HepG2 (cell line): Measurements from ENCODE around the gene GNL3. TPM values are rescaled to one million over a fixed set of nuclear protein-coding genes. Genes with fewer than 3 reads are reported as not detected.

Source experiments
- DDIT3 ChIP-seq: sonication (generic); formaldehyde crosslinking; IDR thresholded peaks from 2 replicates; pipeline ENCODE4 v1.4.0; 2020; ENCODE audit warnings: mild to moderate bottlenecking, missing genetic modification reagents
- HBP1 ChIP-seq: IDR thresholded peaks from 2 replicates; pipeline ENCODE4 v1.6.1; 2016; ENCODE audit warnings: low read depth, control low read depth
- LRRFIP1 ChIP-seq: sonication (generic); formaldehyde crosslinking; conservative IDR thresholded peaks from 2 replicates; pipeline ENCODE4 v1.4.0; 2020; ENCODE audit warnings: missing genetic modification reagents
- NFYB ChIP-seq: sonication (generic); formaldehyde crosslinking; IDR thresholded peaks from 2 replicates; pipeline ENCODE4 v1.4.0; 2020; ENCODE audit warnings: missing genetic modification reagents
- NR3C1 ChIP-seq: sonication (generic); formaldehyde crosslinking; IDR thresholded peaks from 2 replicates; pipeline ENCODE4 v1.4.0; 2020; ENCODE audit warnings: missing genetic modification reagents
- POLR2A ChIP-seq, 2 experiments: IDR thresholded peaks; 2 replicates each; pipeline ENCODE4 v1.6.1; 2011; ENCODE audit warnings: low read depth in 2 of 2, low read length in 2 of 2, mild to moderate bottlenecking in 1 of 2, moderate library complexity in 1 of 2; ENCODE audit not compliant: insufficient read depth in 1 of 2
- SNAI1 ChIP-seq: sonication (generic); formaldehyde crosslinking; IDR thresholded peaks from 2 replicates; pipeline ENCODE4 v1.5.0; 2020; ENCODE audit warnings: mild to moderate bottlenecking, missing genetic modification reagents, borderline replicate concordance
- ZBTB14 ChIP-seq: sonication (generic); formaldehyde crosslinking; IDR thresholded peaks from 2 replicates; pipeline ENCODE4 v1.4.0; 2020; ENCODE audit warnings: missing genetic modification reagents
- ZBTB39 ChIP-seq: sonication (generic); formaldehyde crosslinking; IDR thresholded peaks from 2 replicates; pipeline ENCODE4 v1.5.0; 2020; ENCODE audit warnings: missing genetic modification reagents
- ZNF138 ChIP-seq: sonication (generic); formaldehyde crosslinking; IDR thresholded peaks from 2 replicates; pipeline ENCODE4 v1.5.0; 2020; ENCODE audit warnings: mild to moderate bottlenecking, low read depth, missing genetic modification reagents
- ZNF18 ChIP-seq: sonication (generic); formaldehyde crosslinking; IDR thresholded peaks from 2 replicates; pipeline ENCODE4 v1.8.0; 2022; ENCODE audit warnings: mild to moderate bottlenecking, missing genetic modification reagents; ENCODE audit not compliant: insufficient replicate concordance
- ZNF354B ChIP-seq: sonication (generic); formaldehyde crosslinking; IDR thresholded peaks from 2 replicates; pipeline ENCODE4 v1.8.0; 2022; ENCODE audit warnings: mild to moderate bottlenecking, missing genetic modification reagents
- ZNF512 ChIP-seq: sonication (generic); formaldehyde crosslinking; IDR thresholded peaks from 2 replicates; pipeline ENCODE4 v1.4.0; 2020; ENCODE audit warnings: mild to moderate bottlenecking, missing genetic modification reagents
- ZNF704 ChIP-seq: sonication (generic); formaldehyde crosslinking; IDR thresholded peaks from 2 replicates; pipeline ENCODE4 v1.8.1; 2023; ENCODE audit warnings: mild to moderate bottlenecking, inconsistent platforms, moderate library complexity, missing genetic modification reagents, borderline replicate concordance
- polyA plus RNA-seq, 8 experiments: library from polyadenylated mRNA; depleted of rRNA in 3 of 8; stranded (reverse) in 7 of 8; unstranded in 1 of 8; fragments of >200 nt; fragmentation: Illumina TruSeq in 4 of 8; extraction: Trizol in 4 of 8; gene quantifications; 2 replicates each; pipeline versions ENCODE4 v1.2.1 to v1.2.3, GENCODE V29; 2011 to 2016; ENCODE audit warnings: low read depth in 4 of 8, missing spikeins in 1 of 8, mixed read lengths in 1 of 8; ENCODE audit not compliant: insufficient read depth in 1 of 8
- total RNA-seq, 5 experiments: library from RNA; depleted of rRNA; stranded (reverse); fragments of >200 nt; fragmentation: Illumina TruSeq; extraction: Trizol; gene quantifications; 2 replicates each; pipeline ENCODE4 v1.2.3, GENCODE V29; 2016; ENCODE audit warnings: low read depth in 1 of 5

GNL3 gene
- total and polyA plus RNA-seq, 2 of the 13 experiments (the other 11 are each of a cell fraction or from before 2014, with no cell fraction given) = 129 to 257 TPM

GRCh38 chr3:52685709-52686691, at the start of gene GNL3, which contains the start of gene PBRM1 (continued):
- TF ChIP-seq DDIT3 (no peak), ZBTB14 (peak; percentile 99), NFYB (CRISPR knock-in tag) (peak; percentile 53; the same call in 1 of the 2 replicates), HBP1 (CRISPR knock-in tag) (peak; percentile 92; the same call in 1 of the 2 replicates), ZNF18 (peak; percentile 54), SNAI1 (peak; percentile 86; the same call in 1 of the 2 replicates), ZNF512 (no peak), ZNF138 (CRISPR knock-in tag) (0 out of 2 replicates have a peak, but pooled peaks have one; percentile 20), POLR2A (IDR thresholded peaks at IDR 0.05; ENCODE audit: insufficient read depth in 1 of 2, low read depth in 2 of 2, low read length in 2 of 2) (peak; percentile 90 to 98), LRRFIP1 (CRISPR knock-in tag) (peak; percentile 27; the same call in 1 of the 2 replicates), NR3C1 (CRISPR knock-in tag) (no peak), ZBTB39 (CRISPR knock-in tag) (0 out of 2 replicates have a peak, but pooled peaks have one; percentile 47), ZNF704 (CRISPR knock-in tag) (no peak), ZNF354B (peak; percentile 90; the same call in 1 of the 2 replicates)
